ENCODE results near the gene ECEL1. TPM values are rescaled to one million over a fixed set of nuclear protein-coding genes. Genes with fewer than 3 reads are reported as not detected.

The ECEL1 gene
- total and polyA plus RNA-seq, 8 donors = 0.10 to 0.64 (median 0.39) TPM

- no peaks in the 10 kb centered on the region for H3K9me3 ChIP-seq
- intact Hi-C loops (cut with DNase I) = loop anchor here in 1 of 2 donors (10.0 kb wide), 1 partner anchor 523 kb away; no protein-coding TSS in a partner anchor
- no peak for TF ChIP-seq CTCF (IDR thresholded peaks at IDR 0.05)
- no peaks in the 10 kb centered on the region for H3K36me3 ChIP-seq
- no peak overlapping the region for H3K27ac ChIP-seq
- no peak for ATAC-seq
- H3K27me3 ChIP-seq = peaks cover 0 to 7% of the 10 kb centered on the region in 2 donors
- peaks cover 0 to 4% of the 10 kb centered on the region in 2 donors for H3K4me1 ChIP-seq
- DNase-seq = peak in 1 of 4 donors; percentile 42
- no peak overlapping the region for H3K4me3 ChIP-seq
Observed at GRCh38 chr2:232438091-232438490, 49.5 kb downstream of the ECEL1 start.

- H3K36me3 ChIP-seq = no peaks in the 10 kb centered on the region
- H3K4me1 ChIP-seq = peaks cover 0 to 4% of the 10 kb centered on the region in 2 donors
- no peak overlapping the region for H3K4me3 ChIP-seq
- DNase-seq = peak in 1 of 4 donors; percentile 33
- no peaks in the 10 kb centered on the region for H3K9me3 ChIP-seq
- no peak for ATAC-seq
- H3K27ac ChIP-seq = no peak overlapping the region
- TF ChIP-seq CTCF (IDR thresholded peaks at IDR 0.05) = no peak
- intact Hi-C loops (cut with DNase I) = loop anchor here in 1 of 2 donors (10.0 kb wide), 1 partner anchor 522 kb away; no protein-coding TSS in a partner anchor
- H3K27me3 ChIP-seq = peaks cover 0 to 7% of the 10 kb centered on the region in 2 donors
Observed at GRCh38 chr2:232437195-232437571, 50.5 kb downstream of the ECEL1 start.

- Histone ChIP-seq H3K4me3 (no peak overlapping the region), H3K9me3 (no peaks in the 10 kb centered on the region), H3K27ac (no peak overlapping the region), H3K4me1 (peaks cover 0 to 4% of the 10 kb centered on the region in 2 donors), H3K27me3 (peaks cover 0 to 7% of the 10 kb centered on the region in 2 donors), H3K36me3 (no peaks in the 10 kb centered on the region)
- TF ChIP-seq CTCF (IDR thresholded peaks at IDR 0.05) = no peak
- ATAC-seq = no peak
- intact Hi-C loops (cut with DNase I) = loop anchor here in 1 of 2 donors (10.0 kb wide), 1 partner anchor 522 kb away; no protein-coding TSS in a partner anchor
- DNase-seq = peak in 1 of 4 donors; percentile 49
Observed at GRCh38 chr2:232436381-232437194, 51.0 kb downstream of the ECEL1 start.

GRCh38 chr2:232435805-232436204 lies 51.8 kb downstream of the ECEL1 start:
- H3K27me3 ChIP-seq = peaks cover 0 to 7% of the 10 kb centered on the region in 2 donors
- intact Hi-C loops (cut with DNase I) = loop anchor here in 1 of 2 donors (10.0 kb wide), 1 partner anchor 521 kb away; no protein-coding TSS in a partner anchor
- peaks cover 0 to 4% of the 10 kb centered on the region in 2 donors for H3K4me1 ChIP-seq
- H3K36me3 ChIP-seq = no peaks in the 10 kb centered on the region
- no peaks in the 10 kb centered on the region for H3K9me3 ChIP-seq
- no peak overlapping the region for H3K4me3 ChIP-seq
- no peak for TF ChIP-seq CTCF (IDR thresholded peaks at IDR 0.05)
- no peak overlapping the region for H3K27ac ChIP-seq
- peak in 1 of 4 donors; percentile 25 for DNase-seq
- no peak for ATAC-seq

GRCh38 chr2:232435375-232435648 lies 52.3 kb downstream of the ECEL1 start:
- Histone ChIP-seq H3K9me3 (no peaks in the 10 kb centered on the region), H3K27me3 (peaks cover 0 to 7% of the 10 kb centered on the region in 2 donors), H3K36me3 (no peaks in the 10 kb centered on the region), H3K4me3 (no peak overlapping the region), H3K27ac (no peak overlapping the region), H3K4me1 (peaks cover 0 to 1% of the 10 kb centered on the region in 2 donors)
- TF ChIP-seq CTCF (IDR thresholded peaks at IDR 0.05) = no peak
- intact Hi-C loops (cut with DNase I) = loop anchor here in 1 of 2 donors (10.0 kb wide), 1 partner anchor 521 kb away; no protein-coding TSS in a partner anchor
- ATAC-seq (no peak), DNase-seq (no peak)

Measured in left lung (tissue), 10 donors.